HG03460 (cell line): ENCODE data around the gene OR10H5.
"Not testable (repeated sequence)": the region's sequence is repeated elsewhere in the genome, so short reads cannot be mapped to it uniquely, and the experiment has no call there.

Experiments
- ATAC-seq: cut with Tn5 transposase; IDR thresholded peaks from one replicate; pipeline ENCODE4 v1.9.1; 2021; ENCODE audit not compliant: unreplicated experiment

The OR10H5 gene, protein sequence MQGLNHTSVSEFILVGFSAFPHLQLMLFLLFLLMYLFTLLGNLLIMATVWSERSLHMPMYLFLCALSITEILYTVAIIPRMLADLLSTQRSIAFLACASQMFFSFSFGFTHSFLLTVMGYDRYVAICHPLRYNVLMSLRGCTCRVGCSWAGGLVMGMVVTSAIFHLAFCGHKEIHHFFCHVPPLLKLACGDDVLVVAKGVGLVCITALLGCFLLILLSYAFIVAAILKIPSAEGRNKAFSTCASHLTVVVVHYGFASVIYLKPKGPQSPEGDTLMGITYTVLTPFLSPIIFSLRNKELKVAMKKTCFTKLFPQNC

GRCh38 chr19:15787611-15788155 is at the start of gene OR10H5:
Gene OR10H5 (plus strand): TSS chr19:15787661. CDS start chr19:15794049, 6,388 bp downstream.
- no peak for ATAC-seq

GRCh38 chr19:15737722-15738121 is 49.7 kb upstream of the OR10H5 start, which contains the start of gene OR10H3:
Gene OR10H3 (plus strand): TSS chr19:15737985. CDS start chr19:15741393, 3,408 bp downstream.
- ATAC-seq: no peak

GRCh38 chr19:15740785-15741184 is 46.7 kb upstream of the OR10H5 start:
- ATAC-seq: no peak

DNA sequence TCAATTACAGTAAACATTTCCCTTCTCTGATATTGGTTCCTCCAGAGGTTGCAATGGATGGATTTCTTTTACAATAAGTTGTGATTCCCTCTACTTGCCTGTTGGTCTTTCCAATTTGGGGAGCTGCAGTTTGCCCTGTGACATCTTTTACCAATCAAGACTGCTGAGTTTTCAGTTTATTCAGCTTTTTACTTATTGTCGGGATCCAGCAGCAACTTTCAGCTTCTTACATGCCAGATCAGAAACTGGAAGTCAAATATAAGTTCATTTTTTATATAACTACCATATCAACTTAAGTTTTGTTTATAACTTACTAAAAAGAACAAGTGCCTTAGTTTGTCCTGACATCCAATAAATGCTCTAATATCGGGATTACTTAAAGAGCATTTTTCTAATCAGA is 39.2 kb upstream of the OR10H5 start:
- ATAC-seq: no peak

DNA sequence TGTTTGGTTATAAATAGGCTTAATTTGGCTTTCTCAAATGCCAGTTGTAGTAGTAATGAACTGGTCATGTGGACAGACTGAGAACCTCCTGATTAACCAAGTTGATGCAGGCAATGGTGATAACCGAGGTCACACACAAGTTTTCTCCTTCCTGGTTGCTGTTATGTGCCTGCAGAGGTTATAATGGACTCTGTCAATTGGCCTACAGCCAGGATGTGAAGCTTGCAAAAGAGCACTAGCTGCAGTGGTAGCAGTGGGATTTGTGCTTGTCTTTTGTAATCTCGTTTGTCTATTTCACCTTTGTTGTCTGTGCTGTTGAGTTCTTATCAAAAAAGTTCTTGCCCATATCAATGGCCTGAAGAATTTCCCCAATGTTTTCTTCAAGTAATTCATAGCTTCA is 29.1 kb upstream of the OR10H5 start:
- no peak for ATAC-seq

DNA sequence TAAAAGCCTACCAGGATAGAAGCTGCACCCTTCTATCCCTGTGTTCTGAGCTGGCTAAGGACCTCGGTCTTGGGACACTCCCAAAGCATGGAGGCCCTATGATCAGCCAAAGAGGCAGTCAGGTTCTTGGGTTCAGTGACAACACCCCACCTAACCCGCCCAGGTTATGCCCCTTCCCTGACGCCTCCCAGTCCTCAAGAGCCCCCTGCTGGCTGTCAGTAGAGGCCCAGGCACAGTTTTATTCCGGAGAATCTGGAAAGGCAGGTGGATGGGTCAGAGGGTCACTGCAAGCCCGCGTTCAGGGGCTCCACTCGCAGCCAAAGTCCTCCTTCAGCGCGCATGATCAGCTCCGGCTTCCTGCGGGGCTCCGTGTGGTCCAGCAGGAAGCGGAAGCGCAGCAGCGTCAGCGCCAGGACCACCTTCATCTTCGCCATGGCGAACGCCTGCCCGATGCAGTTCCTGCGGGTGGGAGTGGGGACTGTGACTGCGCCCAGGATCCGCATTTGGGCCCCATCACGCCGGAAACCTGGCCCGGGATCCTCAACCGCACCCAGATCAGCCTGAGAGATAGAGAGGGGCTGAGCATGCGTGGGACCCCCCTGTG is 27.4 kb upstream of the OR10H5 start:
- ATAC-seq: no peak

GRCh38 chr19:15769586-15769985 is 17.9 kb upstream of the OR10H5 start:
- no peak for ATAC-seq

DNA sequence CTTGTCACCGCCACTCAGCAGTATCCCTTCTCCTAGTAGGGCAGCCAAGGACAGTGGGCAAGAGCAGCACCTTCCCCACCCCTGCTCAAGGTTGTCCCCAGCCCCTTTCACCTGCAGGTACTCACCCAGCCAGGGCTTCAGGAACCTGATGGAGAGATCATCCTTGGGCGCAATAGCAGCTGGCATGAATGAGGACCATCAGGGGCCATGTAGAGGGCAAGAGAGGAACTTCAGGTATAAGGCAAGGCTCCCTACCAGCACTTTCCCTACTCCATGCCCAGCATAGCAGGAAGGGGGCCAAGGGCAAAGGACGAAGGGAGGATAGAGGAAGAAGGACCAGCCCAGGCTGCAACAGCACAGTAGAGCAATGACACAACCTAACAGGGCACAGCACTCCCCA is 13.3 kb upstream of the OR10H5 start:
- ATAC-seq: not testable (repeated sequence)

GRCh38 chr19:15775249-15775648 is 12.2 kb upstream of the OR10H5 start:
- no peak for ATAC-seq

DNA sequence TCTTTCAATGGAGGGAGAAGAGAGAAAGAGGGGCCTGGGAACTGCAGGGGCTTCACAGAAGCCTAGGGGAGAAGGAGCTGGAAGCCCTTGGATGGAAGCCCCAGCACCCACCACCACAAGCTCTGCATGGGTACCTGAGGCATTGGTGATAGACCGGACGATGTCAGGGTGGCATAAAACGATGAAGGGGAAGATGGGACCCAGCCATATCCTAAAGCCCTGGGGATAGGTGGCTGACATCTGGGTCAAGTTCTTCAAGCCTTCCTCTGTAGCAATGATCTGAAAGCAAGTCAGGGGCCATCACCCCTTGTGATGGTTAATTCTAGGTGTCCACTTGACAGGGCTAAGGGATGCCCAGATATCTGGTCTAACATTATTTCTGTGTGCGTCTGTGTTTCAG is 11.2 kb upstream of the OR10H5 start:
- no peak for ATAC-seq

DNA sequence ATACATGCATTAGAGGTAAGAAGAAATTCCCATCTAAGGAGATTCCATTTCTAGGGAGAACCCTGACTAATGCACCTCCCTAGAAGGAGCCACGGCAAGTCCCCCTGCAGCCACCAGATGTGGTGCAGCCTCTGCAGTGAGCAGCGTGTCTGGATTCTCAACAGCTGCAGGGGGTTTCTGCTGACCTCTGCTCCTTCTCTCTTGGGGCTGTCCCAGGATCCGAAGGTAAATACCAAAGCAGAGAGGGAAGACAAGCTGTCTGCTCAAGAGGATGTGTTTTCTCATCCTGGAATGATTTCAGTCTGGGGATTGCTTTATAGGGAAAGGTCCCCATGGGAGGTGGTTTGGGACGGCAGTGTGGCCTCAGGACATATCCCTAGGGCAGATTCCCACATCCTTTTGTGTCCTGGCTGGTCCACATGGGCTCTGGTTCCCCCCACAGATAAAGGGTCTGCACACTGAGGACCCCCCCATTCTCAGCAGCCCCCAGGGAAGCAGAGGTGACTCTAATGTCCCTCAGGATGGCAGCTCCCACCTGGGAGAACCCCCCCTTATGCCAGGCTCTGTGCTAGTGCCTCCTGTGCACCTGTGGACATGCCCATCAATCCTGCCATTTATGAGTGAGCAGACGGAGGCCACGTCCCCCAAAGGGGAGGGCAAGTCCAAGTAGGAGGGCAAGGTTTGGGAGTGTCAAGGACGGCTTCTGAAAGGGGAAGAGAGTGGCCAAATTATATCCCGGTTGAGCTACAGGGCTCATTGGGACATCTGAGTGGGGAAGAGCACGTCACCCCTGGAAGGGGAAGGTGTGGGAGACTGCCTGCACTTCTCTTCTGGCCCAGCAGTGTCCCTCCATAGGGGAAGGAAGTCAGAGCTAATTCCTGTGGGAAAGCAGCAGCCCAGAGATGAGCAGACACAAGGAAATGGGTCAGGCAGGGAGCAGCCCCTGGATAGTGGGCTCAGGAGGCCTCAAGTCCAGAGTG is 10.2 kb upstream of the OR10H5 start:
- ATAC-seq: no peak

DNA sequence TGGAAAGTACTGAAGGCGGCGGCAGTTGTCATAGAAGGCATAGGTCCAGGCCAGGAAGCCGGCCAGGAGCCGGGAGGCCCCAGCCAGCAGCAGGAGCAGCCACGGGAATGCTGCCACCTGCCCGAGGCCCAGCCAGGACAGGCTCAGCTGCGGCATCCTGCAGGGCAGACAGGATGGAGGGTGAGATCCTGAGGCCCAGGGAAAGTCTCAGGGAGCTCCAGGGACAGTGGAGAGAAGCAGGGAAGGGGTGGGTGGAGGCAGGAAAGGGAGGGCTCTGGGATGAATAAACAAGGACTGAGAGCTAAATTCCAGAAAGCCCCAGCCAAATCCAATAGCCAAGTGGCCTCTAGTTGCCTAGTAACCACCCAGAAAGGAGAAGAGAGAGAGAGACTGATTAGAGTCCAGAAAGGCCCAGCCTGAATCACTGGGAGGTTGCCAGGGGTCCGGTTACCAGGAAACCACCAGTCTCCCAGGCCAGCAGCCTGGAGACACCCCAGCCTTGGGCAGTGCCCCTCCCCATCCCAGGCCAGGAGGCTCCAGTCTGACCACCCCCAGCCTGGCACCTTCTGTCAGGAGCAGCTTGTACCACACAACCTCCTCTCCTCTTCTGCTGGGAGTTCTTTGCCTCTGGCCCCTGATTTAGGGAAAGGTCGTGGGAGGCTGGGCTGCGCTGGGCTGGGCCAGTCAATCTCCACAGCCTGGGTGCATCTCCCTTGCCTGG is 7.5 kb upstream of the OR10H5 start:
- ATAC-seq: no peak

DNA sequence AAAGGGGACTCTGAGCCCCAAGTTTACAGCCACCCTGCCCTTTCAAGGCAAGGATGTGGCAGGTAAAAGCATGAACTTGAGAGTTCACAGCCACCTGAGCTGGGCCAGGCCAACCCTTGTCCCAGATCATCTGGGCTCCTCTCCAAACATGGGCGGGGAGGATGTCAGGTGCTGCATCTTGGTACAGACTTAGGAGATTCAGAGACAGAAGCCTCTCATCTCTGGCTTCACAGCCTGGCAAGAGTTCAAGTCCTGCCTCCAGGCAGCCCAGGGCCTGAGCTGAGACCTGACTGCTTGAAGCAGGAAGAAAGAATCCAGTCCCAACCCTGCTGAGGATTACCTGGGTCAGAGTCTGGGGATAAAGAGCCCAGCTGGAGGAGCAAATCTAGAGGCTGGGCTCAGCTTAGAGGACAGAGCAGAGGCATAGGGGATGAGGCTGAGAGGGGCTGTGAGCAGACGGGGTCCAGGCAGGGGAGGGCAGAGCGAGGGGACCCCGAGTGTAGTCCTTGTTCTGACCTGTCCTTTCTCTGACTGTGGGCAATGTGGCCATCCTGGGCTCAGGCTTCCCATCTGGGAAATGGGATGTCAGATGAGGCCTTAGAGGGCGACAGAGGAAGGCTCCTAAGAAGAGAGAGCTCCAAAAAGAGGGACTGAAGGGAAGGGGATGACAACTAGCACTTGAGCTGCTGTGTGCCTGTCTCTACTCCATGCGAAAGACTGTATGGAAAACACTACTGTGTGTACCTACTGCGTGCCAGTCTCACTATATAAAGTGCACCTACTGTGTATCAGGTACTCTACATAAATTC is 6.6 kb upstream of the OR10H5 start:
- ATAC-seq: no peak

DNA sequence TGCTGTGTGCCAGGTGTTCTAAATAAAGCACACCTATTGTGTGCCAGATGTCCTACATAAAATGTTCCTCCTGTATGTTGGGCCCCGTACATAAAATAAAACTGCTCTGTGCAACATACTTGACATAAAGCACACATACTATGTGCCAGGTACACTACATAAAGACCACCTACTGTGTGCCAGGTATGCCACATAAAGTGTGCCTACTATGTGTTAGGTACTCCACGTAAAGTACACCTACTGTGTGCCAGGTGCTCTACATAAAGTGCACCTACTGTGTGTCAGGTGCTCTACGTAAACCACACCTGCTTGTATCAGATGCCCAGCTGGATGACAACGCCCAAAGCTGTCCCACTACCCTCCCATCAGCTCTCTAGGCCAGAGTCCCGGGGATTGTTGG is 5.8 kb upstream of the OR10H5 start:
- no peak for ATAC-seq

- ATAC-seq: no peak
Observed at GRCh38 chr19:15782211-15782610, 5.2 kb upstream of the OR10H5 start.

DNA sequence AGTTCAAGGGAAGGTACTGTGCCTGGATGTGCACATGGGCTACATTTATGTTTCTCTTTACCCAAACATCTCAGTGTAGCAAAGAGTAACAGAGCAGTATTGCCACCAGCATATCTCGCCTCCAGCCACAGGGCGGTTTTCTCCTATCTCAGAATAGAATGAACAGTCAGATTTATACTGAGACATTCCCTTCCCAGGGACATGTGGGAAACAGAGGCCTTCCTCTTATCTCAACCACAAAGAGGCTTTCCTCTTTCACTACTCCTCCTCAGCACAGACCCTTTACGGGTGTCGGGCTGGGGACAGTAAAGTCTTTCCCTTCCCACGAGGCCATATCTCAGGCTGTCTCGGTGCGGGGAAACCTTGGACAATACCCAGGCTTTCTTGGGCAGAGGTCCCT is 4.6 kb upstream of the OR10H5 start:
- not testable (repeated sequence) for ATAC-seq

GRCh38 chr19:15788594-15789270 is 1.3 kb downstream of the OR10H5 start:
- no peak for ATAC-seq

DNA sequence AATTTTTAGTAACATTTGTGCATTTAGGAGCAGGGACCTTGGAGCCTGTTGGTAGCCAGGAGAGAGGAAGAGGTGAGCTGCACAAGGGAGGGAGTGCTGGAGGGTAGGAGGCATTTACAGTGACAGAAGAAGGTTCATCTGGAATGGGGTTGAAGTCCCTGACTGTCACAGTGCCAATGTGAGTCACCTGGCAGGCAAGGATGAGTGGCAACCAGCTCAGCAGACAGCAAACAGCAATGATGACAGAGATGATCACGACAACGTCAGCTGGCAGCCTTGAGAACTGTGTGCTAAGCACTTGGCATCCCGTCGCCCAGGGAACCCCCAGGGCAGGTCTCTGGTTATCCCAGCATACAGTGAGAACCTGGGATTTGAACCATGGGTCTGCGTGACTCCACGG is 2.6 kb downstream of the OR10H5 start:
- ATAC-seq: no peak

GRCh38 chr19:15794279-15794678 is 6.8 kb downstream of the OR10H5 start:
- ATAC-seq: not testable (repeated sequence)
